GM19452 (cell line): Measurements from ENCODE around the gene CEP83.

Source experiments
- ATAC-seq: cut with Tn5 transposase; IDR thresholded peaks from one replicate; pipeline ENCODE4 v1.9.1; 2021; ENCODE audit not compliant: unreplicated experiment

The CEP83 gene

GRCh38 chr12:94312378-94312777, 147.3 kb downstream of the CEP83 start:
- ATAC-seq: no peak

GRCh38 chr12:94309373-94309772, 150.3 kb downstream of the CEP83 start:
- ATAC-seq: peak; percentile 82

GRCh38 chr12:94308612-94309011, 151.1 kb downstream of the CEP83 start:
- ATAC-seq: no peak

- peak; percentile 49 for ATAC-seq
Observed at GRCh38 chr12:94305130-94305957, 154.3 kb downstream of the CEP83 start.

GRCh38 chr12:94304566-94305061, 155.1 kb downstream of the CEP83 start:
- no peak for ATAC-seq

- no peak for ATAC-seq
Observed at GRCh38 chr12:94304012-94304411, 155.7 kb downstream of the CEP83 start.

GRCh38 chr12:94299846-94300245, 159.8 kb downstream of the CEP83 start:
- no peak for ATAC-seq

GRCh38 chr12:94297876-94298505, 161.7 kb downstream of the CEP83 start:
- ATAC-seq: no peak

GRCh38 chr12:94297096-94297699, 162.5 kb downstream of the CEP83 start:
- ATAC-seq: no peak

- no peak for ATAC-seq
Observed at GRCh38 chr12:94290353-94290752, 169.3 kb downstream of the CEP83 start.

GRCh38 chr12:94289461-94290312, 170.0 kb downstream of the CEP83 start:
- no peak for ATAC-seq

GRCh38 chr12:94287245-94287628, 172.4 kb downstream of the CEP83 start:
- ATAC-seq: no peak

GRCh38 chr12:94286583-94287244, 173.0 kb downstream of the CEP83 start:
- ATAC-seq: no peak

GRCh38 chr12:94285943-94286582, 173.6 kb downstream of the CEP83 start:
- no peak for ATAC-seq

- ATAC-seq: no peak
Observed at GRCh38 chr12:94284859-94285258, 174.8 kb downstream of the CEP83 start.

GRCh38 chr12:94284046-94284445, 175.6 kb downstream of the CEP83 start:
- ATAC-seq: no peak

GRCh38 chr12:94282675-94283074, 177.0 kb downstream of the CEP83 start:
- no peak for ATAC-seq

- ATAC-seq: no peak
Observed at GRCh38 chr12:94280063-94280462, 179.6 kb downstream of the CEP83 start.

GRCh38 chr12:94277426-94278000, 182.2 kb downstream of the CEP83 start:
- ATAC-seq: no peak

GRCh38 chr12:94276725-94277124, 182.9 kb downstream of the CEP83 start:
- ATAC-seq: no peak
